GM18519 (cell line): ENCODE results near the gene HMCN2.
"Not testable (repeated sequence)": the region's sequence is repeated elsewhere in the genome, so short reads cannot be mapped to it uniquely, and the experiment has no call there.

Experiments used
- ATAC-seq: cut with Tn5 transposase; IDR thresholded peaks from one replicate; pipeline ENCODE4 v1.9.1; 2021; ENCODE audit warnings: mild to moderate bottlenecking, moderate library complexity; ENCODE audit not compliant: unreplicated experiment, low FRiP score

HMCN2 gene

GRCh38 chr9:130425741-130426466 lies 160.3 kb downstream of the HMCN2 start:
- no peak for ATAC-seq

- no peak for ATAC-seq
Observed at GRCh38 chr9:130426467-130426773, 160.9 kb downstream of the HMCN2 start.

- no peak for ATAC-seq
Observed at GRCh38 chr9:130426883-130427282, 161.3 kb downstream of the HMCN2 start.

- no peak for ATAC-seq
Observed at GRCh38 chr9:130427326-130427725, 161.8 kb downstream of the HMCN2 start.

- ATAC-seq: no peak
Observed at GRCh38 chr9:130428086-130428665, 162.6 kb downstream of the HMCN2 start.

- no peak for ATAC-seq
Observed at GRCh38 chr9:130429381-130429780, 163.8 kb downstream of the HMCN2 start.

- ATAC-seq: no peak
Observed at GRCh38 chr9:130429831-130430230, 164.3 kb downstream of the HMCN2 start.

GRCh38 chr9:130430232-130430631 lies 164.7 kb downstream of the HMCN2 start:
- no peak for ATAC-seq

- no peak for ATAC-seq
Observed at GRCh38 chr9:130430734-130431535, 165.4 kb downstream of the HMCN2 start.

GRCh38 chr9:130431536-130432303 lies 166.2 kb downstream of the HMCN2 start:
- no peak for ATAC-seq

- ATAC-seq: no peak
Observed at GRCh38 chr9:130432362-130432761, 166.8 kb downstream of the HMCN2 start.

- ATAC-seq: no peak
Observed at GRCh38 chr9:130432796-130433167, 167.2 kb downstream of the HMCN2 start.

GRCh38 chr9:130433168-130433946 lies 167.8 kb downstream of the HMCN2 start:
- ATAC-seq: no peak

GRCh38 chr9:130433947-130434262 lies 168.3 kb downstream of the HMCN2 start:
- no peak for ATAC-seq

- not testable (repeated sequence) for ATAC-seq
Observed at GRCh38 chr9:130434656-130435055, 169.1 kb downstream of the HMCN2 start.

GRCh38 chr9:130437011-130437789 lies 171.6 kb downstream of the HMCN2 start:
- ATAC-seq: no peak

GRCh38 chr9:130438382-130438981 lies 172.9 kb downstream of the HMCN2 start:
- ATAC-seq: no peak

- no peak for ATAC-seq
Observed at GRCh38 chr9:130441031-130441430, 175.5 kb downstream of the HMCN2 start.

- ATAC-seq: no peak
Observed at GRCh38 chr9:130442746-130443455, 177.3 kb downstream of the HMCN2 start.
